ENCODE data around the gene MOB2.

- TF ChIP-seq CTCF (IDR thresholded peaks at IDR 0.05) (no peak), POLR2AphosphoS5 (IDR thresholded peaks at IDR 0.05) (no peak), POLR2A (IDR thresholded peaks at IDR 0.05) (no peak)
Observed at GRCh38 chr11:1479006-1479677, 7.4 kb downstream of the MOB2 start.

Data from gastroesophageal sphincter (tissue), 3 donors.